Breast epithelium (tissue), 4 donors: ENCODE measurements around the gene C2CD2L. TPM values are rescaled to one million over a fixed set of nuclear protein-coding genes. Genes with fewer than 3 reads are reported as not detected.

Source experiments
- DNase-seq, 2 donors: peaks; one replicate each; pipeline ENCODE4 v3.0.0-alpha.2; 2019; ENCODE audit warnings: low spot score in 2 of 2
- H3K27ac ChIP-seq, 2 donors: fragments of 200-600 bp; sonication (generic) in 1 of 2; one replicate each; pipeline ENCODE4 v1.5.1; 2016 to 2019; ENCODE audit warnings: mild to moderate bottlenecking in 1 of 2
- H3K27me3 ChIP-seq, 2 donors: fragments of 200-600 bp; sonication (generic) in 1 of 2; one replicate each; pipeline versions ENCODE4 v1.5.1 to v1.6.0; 2017 to 2019; ENCODE audit warnings: control low read depth in 1 of 2, mild to moderate bottlenecking in 1 of 2
- H3K36me3 ChIP-seq: fragments of 200-600 bp; one replicate; pipeline ENCODE4 v1.5.1; 2019
- H3K4me1 ChIP-seq, 2 donors: fragments of 200-600 bp; sonication (generic); one replicate each; pipeline ENCODE4 v1.5.1; 2016 to 2019; ENCODE audit warnings: control low read depth in 1 of 2
- H3K4me3 ChIP-seq, 3 donors: fragments of 200-600 bp; sonication (generic); 1 replicate in 2 of 3; 2 replicates in 1 of 3; pipeline ENCODE4 v1.5.1; 2016 to 2019; ENCODE audit warnings: mild to moderate bottlenecking in 3 of 3, moderate library complexity in 2 of 3
- H3K9me3 ChIP-seq, 2 donors: fragments of 200-600 bp; sonication (generic) in 1 of 2; one replicate each; pipeline ENCODE4 v1.5.1; 2016 to 2019; ENCODE audit warnings: control low read depth in 1 of 2
- CTCF ChIP-seq, 3 donors: fragments of 450-650 bp; IDR thresholded peaks; one replicate each; pipeline ENCODE4 v1.5.1; 2016 to 2017; ENCODE audit warnings: antibody characterized with exemption in 3 of 3, mild to moderate bottlenecking in 3 of 3, moderate library complexity in 3 of 3
- POLR2A ChIP-seq: fragments of 450-650 bp; IDR thresholded peaks from one replicate; pipeline ENCODE4 v1.6.1; 2016; ENCODE audit warnings: antibody characterized with exemption, mild to moderate bottlenecking, moderate library complexity
- POLR2AphosphoS5 ChIP-seq, 3 donors: sonication (generic); formaldehyde crosslinking; IDR thresholded peaks; one replicate each; pipeline ENCODE4 v1.6.1; 2017; ENCODE audit warnings: antibody characterized with exemption in 3 of 3
- intact Hi-C: fragments of 100-400 bp; cut with DNase I; formaldehyde crosslinking; loops from one replicate; pipeline ENCODE4 v1.15.1; 2023; ENCODE audit warnings: low total_unique reads
- total RNA-seq, 3 donors: library from RNA; depleted of rRNA; stranded (reverse); fragments of >200 nt; gene quantifications; one replicate each; pipeline ENCODE4 v1.1.0, GENCODE V29; 2016

C2CD2L gene
- total RNA-seq, 3 donors from 2014 or later: 5.1 to 6.9 (median 6.3) TPM

- peak overlapping the region; percentile 4 to 92 for H3K27ac ChIP-seq
- peak overlapping the region; percentile 62 to 93 (median 71) for H3K4me3 ChIP-seq
- intact Hi-C loops: no loop called here
Observed at GRCh38 chr11:119092880-119093842, 14.0 kb upstream of the C2CD2L start.

GRCh38 chr11:119093942-119094815 lies 13.0 kb upstream of the C2CD2L start:
- DNase-seq: peak in 1 of 2 donors; percentile 33
- Histone ChIP-seq H3K4me3 (peak overlapping the region; percentile 62 to 93 (median 71)), H3K9me3 (no peaks in the 10 kb centered on the region), H3K27me3 (no peaks in the 10 kb centered on the region), H3K27ac (peak overlapping the region; percentile 92 to 97), H3K4me1 (peaks cover 6% of the 10 kb centered on the region in 2 donors), H3K36me3 (peaks cover 11% of the 10 kb centered on the region)
- TF ChIP-seq POLR2AphosphoS5 (IDR thresholded peaks at IDR 0.05) (no peak), POLR2A (no peak), CTCF (IDR thresholded peaks at IDR 0.05) (no peak)
- intact Hi-C loops: no loop called here

More at GRCh38 chr11:119092880-119093842, 14.0 kb upstream of the C2CD2L start:
- peaks cover 6% of the 10 kb centered on the region in 2 donors for H3K4me1 ChIP-seq
- peak in 1 of 2 donors; percentile 41 for DNase-seq
- H3K36me3 ChIP-seq: peaks cover 11% of the 10 kb centered on the region
- H3K27me3 ChIP-seq: no peaks in the 10 kb centered on the region
- no peak for TF ChIP-seq CTCF (IDR thresholded peaks at IDR 0.05)
- no peak for TF ChIP-seq POLR2AphosphoS5 (IDR thresholded peaks at IDR 0.05)
- no peak for TF ChIP-seq POLR2A
- H3K9me3 ChIP-seq: no peaks in the 10 kb centered on the region

- Histone ChIP-seq H3K9me3 (no peaks in the 10 kb centered on the region), H3K4me1 (peaks cover 6% of the 10 kb centered on the region in 2 donors), H3K27me3 (no peaks in the 10 kb centered on the region), H3K36me3 (peaks cover 11% of the 10 kb centered on the region), H3K27ac (peak overlapping the region; percentile 92 to 97), H3K4me3 (peak overlapping the region; percentile 62 to 93 (median 71))
- TF ChIP-seq CTCF (IDR thresholded peaks at IDR 0.05) (peak in 1 of 3 donors; percentile 49), POLR2AphosphoS5 (IDR thresholded peaks at IDR 0.05) (no peak)
- peak; percentile 79 to 83 for DNase-seq
- intact Hi-C loops: loop anchor here (1.0 kb wide), 1 partner anchor 9 kb away; no protein-coding TSS in a partner anchor
Observed at GRCh38 chr11:119094816-119095065, 12.4 kb upstream of the C2CD2L start.

- Histone ChIP-seq H3K4me1 (peaks cover 6 to 9% of the 10 kb centered on the region in 2 donors), H3K27ac (peak overlapping the region; percentile 92 to 97), H3K27me3 (no peaks in the 10 kb centered on the region), H3K9me3 (no peaks in the 10 kb centered on the region), H3K36me3 (peaks cover 11% of the 10 kb centered on the region), H3K4me3 (peak overlapping the region; percentile 62 to 93 (median 71))
- TF ChIP-seq CTCF (IDR thresholded peaks at IDR 0.05) (peak in 2 of 3 donors; percentile 42 to 58), POLR2A (peak; percentile 96), POLR2AphosphoS5 (IDR thresholded peaks at IDR 0.05) (peak; percentile 97 to 99 (median 99))
- peak; percentile 99 to 100 for DNase-seq
- intact Hi-C loops: loop anchor here (1.0 kb wide), 1 partner anchor 10 kb away; no protein-coding TSS in a partner anchor
Observed at GRCh38 chr11:119095066-119095880, 11.9 kb upstream of the C2CD2L start.
